PC-9 (cell line): ENCODE measurements around the gene MZT1.

Experiments
- EZH2 ChIP-seq: fragments of 200-600 bp; sonication (generic); IDR thresholded peaks from 2 replicates; pipeline ENCODE4 v1.8.0; 2017; ENCODE audit warnings: antibody characterized with exemption, low read depth
- TF ChIP-seq, protein P1 (sequence below): fragments of 200-600 bp; sonication (generic); conservative IDR thresholded peaks from 2 replicates; pipeline ENCODE4 v1.6.1; 2017; ENCODE audit warnings: mixed run types, antibody characterized with exemption, mild to moderate bottlenecking, moderate library complexity

DNA sequence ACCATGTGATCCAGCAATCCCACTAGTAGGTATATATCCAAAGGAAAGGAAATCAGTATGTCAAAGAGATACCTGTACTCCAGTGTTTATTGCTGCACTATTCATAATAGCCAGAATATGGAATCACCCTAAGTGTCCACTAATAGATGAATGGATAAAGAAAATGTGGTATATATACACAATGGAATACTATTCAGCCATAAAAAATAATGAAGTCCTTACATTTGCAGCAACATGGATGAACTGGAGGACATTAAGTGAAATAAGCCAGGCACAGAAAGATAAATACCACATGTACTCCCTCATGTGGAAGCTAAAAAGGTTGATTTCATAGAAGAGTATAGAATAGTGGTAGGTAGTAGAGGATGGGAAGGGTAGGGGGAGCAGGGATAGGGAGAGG lies 23.8 kb upstream of the MZT1 start:
- TF ChIP-seq EZH2 = no peak
- TF ChIP-seq, protein P1, sequence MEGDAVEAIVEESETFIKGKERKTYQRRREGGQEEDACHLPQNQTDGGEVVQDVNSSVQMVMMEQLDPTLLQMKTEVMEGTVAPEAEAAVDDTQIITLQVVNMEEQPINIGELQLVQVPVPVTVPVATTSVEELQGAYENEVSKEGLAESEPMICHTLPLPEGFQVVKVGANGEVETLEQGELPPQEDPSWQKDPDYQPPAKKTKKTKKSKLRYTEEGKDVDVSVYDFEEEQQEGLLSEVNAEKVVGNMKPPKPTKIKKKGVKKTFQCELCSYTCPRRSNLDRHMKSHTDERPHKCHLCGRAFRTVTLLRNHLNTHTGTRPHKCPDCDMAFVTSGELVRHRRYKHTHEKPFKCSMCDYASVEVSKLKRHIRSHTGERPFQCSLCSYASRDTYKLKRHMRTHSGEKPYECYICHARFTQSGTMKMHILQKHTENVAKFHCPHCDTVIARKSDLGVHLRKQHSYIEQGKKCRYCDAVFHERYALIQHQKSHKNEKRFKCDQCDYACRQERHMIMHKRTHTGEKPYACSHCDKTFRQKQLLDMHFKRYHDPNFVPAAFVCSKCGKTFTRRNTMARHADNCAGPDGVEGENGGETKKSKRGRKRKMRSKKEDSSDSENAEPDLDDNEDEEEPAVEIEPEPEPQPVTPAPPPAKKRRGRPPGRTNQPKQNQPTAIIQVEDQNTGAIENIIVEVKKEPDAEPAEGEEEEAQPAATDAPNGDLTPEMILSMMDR = no peak
